GM12892 (cell line): ENCODE results near the gene ULK4.

Source experiments
- POLR2A ChIP-seq: IDR thresholded peaks from 2 replicates; pipeline ENCODE4 v1.6.1; 2011; ENCODE audit warnings: low read depth, low read length, control low read depth
- POLR2AphosphoS5 ChIP-seq: IDR thresholded peaks from 2 replicates; pipeline ENCODE4 v1.6.1; 2011; ENCODE audit warnings: low read depth, low read length, control low read depth

DNA sequence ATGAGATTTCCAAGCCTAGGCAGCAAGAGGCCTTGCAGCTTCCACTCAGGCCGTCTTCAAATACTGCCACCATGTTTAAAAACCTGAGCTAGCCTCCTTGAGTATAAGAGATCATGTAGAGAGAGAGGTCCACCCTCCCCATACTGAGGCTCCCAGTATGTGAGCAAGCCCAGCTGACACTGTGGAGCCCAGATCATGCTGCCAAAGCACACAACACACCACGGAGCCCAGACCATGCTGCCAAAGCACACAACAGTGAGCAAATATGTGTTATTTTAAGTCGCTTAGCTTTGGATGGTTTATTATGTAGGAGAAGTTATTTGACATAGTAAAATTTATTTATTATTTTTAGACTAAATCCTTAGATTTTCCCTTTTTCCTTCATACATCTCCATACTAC lies 428.9 kb downstream of the ULK4 start:
- TF ChIP-seq POLR2A (no peak), POLR2AphosphoS5 (no peak)
